HG02943 (cell line): ENCODE data around the gene QARS1.

Experiments used
- ATAC-seq: cut with Tn5 transposase; IDR thresholded peaks from one replicate; pipeline ENCODE4 v1.9.1; 2021; ENCODE audit warnings: mild to moderate bottlenecking, low read depth, moderate library complexity; ENCODE audit not compliant: unreplicated experiment

The QARS1 gene

DNA sequence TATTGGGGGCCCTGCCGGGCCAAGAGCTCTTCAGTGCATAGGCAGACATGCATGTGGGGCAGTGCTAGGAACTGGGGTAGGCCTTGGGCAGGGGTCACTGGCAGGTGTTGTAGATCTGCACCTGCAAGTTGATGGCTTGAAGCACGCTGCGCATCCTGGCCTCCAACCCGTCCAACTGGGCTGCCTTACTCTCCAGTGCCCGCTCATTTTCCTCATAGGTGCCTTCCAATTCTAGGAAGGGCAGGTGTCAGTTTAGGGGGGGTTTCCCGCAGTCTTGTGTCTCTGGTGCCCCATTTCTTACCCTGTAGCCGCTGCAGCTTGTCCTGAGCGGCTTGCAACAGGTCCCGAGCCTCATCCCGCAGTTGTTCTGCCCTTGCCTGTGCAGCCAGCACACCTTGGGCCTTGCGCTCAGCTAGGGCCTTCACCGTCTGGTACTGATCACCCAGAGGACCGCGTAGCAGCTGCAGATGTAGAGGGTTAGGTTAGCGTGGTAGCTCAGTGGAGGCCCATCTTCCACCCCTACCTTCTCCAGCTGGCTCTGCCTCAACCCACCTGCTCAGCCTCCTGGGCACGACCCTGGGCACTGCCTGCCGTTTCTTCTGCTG lies 16.7 kb upstream of the QARS1 start:
- no peak for ATAC-seq

DNA sequence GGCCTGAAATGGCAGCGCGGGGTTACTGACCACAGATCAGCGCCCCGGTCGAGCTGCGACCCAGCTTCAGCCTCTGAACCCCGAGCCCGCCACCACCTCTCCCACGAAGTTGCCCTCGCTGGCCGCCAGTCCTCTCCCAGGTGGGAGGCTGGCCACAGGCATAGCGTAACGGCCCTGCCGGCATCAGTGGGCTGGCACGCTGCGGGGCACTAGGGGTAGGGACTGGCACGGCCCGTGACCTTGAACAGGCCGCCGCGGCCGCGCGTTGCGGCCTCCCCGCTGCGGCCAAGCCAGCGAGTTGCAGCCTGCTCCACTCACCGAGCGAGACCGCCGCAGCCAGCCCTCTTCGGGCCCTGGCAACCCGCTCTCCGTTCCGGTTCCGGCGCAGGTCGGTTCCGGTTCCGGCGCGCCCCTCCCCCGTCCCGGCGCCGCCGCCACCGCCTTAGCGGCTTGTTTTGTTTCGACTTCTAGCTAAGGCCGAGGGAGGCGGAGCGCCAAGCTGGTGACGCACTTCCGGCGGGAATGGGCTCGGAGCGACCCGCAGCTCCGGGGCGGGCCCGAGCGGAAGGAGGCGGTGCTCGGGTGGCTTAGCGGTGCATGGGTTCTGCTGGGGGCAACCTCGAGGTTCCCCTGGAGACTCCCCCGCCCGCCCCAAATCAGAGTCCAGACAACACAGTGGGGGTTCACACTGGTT lies 16.0 kb upstream of the QARS1 start, which contains the start of gene USP19:
Gene USP19, minus strand, starts transcription at position 386 of the 694 bp plus-strand sequence. CDS start 1,678 bp downstream, outside the sequence.
- ATAC-seq, result peak; percentile 87

DNA sequence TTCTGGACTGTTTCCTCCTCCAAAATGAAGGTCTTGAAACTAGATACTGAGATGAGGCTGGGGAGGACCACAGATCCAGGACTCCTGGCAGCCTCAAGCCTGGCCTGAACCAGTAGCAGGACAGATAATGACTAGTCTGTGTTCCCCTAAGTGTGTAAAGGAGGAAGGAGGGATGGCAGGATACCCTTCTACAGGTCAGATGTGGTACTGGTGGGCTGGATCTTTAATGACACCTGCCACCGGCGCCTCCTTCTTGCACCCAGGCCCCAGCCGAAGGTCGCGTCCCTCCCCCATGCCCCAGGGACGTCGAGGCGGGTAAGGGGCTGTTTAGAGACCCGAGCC lies 15.5 kb upstream of the QARS1 start:
- ATAC-seq, result no peak

DNA sequence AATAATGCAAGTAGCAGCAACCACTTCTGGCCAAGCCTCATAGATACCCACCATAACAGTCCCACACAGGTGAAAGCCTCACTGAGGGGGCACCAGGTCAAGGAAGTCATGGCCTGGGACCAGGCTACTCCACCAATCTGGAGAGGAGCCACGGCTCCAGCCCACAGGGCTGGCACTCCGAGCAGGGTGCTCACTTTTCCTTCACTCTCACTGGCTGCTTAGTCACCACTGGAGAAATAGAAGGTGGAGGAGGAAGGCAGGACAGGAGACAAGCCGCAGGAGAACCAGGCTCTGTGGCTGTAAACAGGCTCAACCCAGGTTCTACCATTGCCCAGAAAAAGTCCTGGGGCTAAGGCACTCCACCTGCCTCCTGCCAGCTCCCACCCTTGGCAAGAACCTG lies 14.9 kb upstream of the QARS1 start:
- no peak for ATAC-seq

DNA sequence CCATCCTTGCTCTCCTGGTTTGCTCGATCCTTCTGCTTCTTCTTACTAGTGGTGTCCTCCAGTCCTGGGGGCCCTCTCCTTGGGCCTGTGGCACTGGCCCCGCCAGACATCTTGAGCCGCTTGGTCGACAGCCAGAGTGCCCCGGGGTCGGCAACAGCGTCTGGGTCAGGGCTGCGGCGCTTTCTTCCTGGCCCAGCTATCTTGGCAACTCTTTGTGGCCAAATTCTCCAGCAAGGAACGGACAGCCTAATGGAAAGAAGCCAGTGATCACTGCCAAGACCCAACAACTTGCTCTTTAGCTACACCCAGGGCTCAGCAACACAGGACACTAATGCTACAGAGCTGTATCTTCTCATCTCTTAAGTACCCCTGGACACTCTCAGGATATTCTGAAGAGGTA lies 14.5 kb upstream of the QARS1 start:
- ATAC-seq, result no peak

DNA sequence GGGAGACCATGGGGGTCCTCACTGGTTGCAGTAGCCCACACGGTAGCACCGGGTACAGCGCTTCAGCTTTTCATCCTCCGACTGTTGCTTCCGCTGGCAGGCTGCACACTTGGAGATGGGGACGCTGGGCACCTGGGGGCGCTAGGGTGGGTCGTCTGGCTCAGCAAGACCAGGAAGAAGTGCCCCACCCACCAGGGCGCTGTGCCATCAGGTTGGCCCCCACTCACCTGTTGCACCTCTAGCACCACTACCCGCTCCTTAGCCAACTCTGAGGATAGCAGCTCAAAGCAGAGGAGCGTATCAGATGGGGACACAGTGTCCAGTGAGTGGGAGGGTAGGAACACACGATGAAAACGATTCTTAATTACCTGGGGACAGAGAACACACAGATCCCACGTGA lies 7.7 kb upstream of the QARS1 start:
- no peak for ATAC-seq

DNA sequence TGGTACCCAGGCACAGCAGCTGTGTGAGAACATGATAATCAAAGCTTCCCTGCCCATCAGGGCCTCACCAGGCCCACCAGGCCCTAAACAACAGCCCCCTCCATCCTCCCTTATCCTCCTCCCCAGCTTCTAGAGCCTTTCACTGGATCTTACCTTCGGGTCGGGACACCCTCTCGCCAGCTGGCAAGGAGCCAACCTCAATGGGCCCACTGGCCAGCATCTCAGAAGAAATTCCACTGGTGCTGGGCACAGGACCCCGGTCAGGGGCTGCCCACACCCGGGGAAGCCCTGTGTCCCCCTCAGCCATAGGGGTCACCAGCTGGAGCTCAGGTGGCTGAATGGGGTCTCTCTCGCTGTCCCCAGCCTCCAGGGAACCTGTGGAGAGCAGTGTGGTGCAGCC lies 6.8 kb upstream of the QARS1 start:
- ATAC-seq, result no peak

DNA sequence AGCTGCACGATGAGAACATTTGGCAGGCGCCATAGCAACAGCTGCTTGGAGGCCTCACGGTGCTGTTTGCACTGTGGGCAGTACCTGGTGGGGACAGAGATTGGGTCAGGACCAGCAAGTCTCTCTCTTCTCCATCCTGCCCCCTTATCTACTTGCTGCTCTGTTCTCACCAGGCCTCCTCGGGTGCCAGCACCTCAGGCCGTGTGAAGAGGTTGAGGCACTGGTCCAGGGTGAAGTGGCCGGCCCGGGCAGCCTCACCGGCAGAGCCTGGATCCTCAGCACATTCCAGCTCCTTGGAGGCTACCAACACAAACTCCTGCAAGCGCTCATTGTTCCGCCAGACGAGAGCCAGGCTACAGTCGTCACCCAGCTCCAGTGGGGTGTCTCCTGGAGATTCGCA lies 6.2 kb upstream of the QARS1 start:
- ATAC-seq, result no peak

DNA sequence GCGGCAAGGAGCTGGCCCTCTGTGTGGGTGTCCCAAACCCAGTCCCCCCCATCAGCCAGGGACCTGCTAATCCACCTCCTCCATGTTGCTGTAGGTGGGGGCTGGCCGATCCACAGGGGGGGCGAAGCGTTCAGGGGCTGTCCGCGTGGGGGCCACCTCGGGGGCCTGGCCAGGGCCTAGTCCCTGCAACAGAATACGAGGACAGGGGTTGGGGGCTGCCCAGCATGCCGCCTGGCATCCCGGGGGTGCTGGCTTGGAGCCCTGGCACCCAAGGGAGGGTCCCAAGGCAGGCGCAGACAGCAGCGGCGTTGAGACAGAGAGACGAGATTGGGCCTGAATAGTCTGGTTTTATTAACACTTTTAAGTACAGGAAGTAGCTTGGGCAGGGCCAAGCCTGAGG lies 3.8 kb upstream of the QARS1 start:
- no peak for ATAC-seq

DNA sequence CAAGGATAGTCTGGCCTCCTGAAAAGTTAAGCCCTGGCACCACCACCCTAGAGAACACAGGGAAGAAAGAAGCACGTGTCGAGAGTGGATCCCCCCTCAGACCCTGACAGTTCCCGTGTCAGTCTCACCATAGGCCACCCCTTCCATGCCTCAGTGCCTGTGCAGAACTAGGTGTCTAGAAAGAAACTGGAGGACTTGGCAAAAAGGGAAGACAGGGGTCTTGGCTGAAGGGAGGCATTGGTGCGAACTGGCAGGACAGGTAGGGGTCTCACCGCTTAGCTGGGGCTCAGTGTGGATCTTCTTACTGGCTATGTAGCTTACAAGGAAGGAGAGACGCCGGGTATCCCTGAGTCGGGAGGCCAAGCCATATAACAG lies 518 bp downstream of the QARS1 start:
- ATAC-seq, result no peak

DNA sequence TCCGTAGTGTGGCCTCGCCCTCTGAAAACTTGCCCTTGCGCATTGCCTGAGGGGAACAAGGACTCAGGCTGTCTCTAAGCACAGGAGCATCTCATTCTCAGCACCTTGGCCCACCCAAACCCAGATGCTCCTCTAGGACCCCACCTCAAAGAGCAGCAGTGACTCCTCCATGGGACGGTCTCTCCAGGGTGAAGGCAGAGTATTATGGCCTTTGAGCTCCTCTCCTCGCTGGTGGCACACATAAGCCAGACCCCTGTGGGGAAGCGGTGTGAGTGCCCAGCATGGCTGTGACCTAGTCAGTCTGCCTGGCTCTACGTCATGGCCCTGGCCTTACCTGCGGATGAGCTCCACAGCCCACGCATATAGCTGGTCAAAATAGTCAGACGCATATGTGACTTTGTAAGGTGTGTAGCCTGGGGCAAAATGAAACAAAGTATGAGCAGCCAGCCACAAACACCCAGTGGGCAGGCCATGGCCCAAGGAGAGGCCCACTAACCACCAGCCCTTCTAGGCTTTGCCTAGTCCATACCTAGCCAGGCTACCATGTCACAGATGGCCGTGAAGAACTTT lies 4.4 kb downstream of the QARS1 start:
- no peak for ATAC-seq

DNA sequence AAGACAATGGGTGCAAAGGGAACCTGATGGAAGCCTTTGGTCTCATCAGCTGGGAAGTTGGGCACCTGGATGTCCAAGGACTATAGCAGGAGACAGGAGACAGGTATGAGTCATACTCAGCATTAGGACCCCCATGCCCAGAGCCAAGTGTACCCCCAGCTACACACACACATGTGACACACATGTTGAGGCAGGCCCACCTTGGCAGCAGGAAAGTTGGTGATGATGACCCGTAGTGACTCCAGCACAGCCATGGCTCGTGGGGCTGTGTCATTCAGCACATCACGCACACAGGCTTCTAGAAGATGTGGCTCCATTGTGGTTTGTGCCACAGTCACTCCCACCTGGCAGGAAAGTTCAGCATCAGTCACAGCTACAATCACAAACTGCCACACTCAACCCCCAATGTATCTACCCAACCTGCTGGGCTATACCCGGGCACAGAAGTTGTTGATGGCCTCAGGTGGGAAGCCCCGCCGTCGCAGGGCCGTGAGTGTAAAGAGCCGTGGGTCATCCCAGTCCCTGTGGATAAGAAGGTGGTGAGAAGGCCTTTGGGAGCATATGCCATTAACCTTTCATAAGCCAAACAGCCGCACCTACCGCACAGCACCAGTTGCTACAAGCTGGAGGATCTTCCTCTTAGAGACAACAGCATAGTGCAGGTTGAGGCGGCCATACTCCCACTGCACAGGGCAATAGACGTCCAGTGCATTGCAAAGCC lies 5.5 kb downstream of the QARS1 start:
- no peak for ATAC-seq

DNA sequence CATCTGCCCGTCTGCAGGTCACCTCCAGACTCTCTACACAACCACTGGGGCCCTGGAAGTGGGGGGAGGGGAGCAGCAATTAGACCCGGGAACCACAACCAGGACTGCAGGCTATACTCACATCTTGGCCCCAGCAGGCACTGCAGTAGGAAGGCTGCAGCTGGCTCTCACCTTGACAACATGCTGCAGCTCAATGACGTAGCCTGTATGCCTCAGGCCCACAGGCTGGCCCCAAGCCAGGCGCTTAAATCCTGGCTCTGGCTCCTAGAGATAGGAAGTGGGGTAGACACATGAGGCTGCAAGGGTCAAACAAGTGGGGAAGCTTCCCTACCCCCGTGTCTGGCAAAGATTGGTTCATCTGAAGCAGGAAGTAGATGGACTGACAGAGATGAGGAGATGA lies 6.1 kb downstream of the QARS1 start:
- no peak for ATAC-seq

DNA sequence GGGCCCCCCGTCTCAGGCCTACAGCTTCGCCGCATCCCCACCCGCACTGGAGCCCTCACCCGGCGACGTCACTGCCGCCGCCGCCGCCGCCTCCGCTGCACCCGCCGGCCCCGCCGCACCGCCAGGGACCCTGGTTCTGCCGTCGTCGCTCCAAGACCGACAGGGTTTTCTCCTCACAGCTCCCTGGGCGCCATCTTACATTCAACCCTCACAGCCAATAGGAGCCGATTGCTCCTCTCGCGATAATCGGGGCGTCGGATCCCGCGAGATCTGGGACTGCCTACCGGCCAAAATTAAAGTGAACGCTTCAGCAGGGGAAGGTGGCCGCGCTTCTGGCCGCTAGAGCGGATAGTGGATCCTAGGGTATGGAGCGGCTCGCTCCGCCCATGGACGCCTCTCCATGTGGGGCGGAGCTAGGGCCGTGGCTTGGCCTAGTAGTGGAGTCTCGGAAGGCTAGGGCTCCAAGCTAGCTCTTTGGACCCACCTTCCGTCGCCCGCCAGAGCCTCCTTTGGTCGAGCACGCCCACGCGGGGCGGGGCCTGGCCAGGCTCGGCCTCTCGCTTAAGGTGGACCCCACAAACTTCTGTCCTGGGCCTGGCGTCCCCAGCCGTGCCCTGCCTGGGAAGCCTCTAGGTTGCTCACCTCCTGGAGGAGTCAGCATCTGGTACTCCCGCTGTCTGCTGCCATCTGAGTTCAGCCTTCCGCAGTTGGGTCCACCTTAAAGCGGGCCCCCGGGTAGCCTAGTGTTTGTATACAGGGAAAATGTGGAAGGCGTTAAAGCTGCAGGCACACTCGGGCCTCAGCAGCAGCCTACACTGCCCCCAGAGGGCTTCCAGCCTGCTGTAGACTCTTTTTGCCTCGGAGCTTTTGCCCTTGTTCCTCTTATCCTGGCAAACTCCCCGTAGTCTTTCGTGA lies 10.4 kb downstream of the QARS1 start, which contains the start of gene QRICH1:
Gene QRICH1, minus strand, starts transcription at position 219 of the 915 bp plus-strand sequence. CDS start 17,054 bp downstream, outside the sequence.
- ATAC-seq, result peak; percentile 74

DNA sequence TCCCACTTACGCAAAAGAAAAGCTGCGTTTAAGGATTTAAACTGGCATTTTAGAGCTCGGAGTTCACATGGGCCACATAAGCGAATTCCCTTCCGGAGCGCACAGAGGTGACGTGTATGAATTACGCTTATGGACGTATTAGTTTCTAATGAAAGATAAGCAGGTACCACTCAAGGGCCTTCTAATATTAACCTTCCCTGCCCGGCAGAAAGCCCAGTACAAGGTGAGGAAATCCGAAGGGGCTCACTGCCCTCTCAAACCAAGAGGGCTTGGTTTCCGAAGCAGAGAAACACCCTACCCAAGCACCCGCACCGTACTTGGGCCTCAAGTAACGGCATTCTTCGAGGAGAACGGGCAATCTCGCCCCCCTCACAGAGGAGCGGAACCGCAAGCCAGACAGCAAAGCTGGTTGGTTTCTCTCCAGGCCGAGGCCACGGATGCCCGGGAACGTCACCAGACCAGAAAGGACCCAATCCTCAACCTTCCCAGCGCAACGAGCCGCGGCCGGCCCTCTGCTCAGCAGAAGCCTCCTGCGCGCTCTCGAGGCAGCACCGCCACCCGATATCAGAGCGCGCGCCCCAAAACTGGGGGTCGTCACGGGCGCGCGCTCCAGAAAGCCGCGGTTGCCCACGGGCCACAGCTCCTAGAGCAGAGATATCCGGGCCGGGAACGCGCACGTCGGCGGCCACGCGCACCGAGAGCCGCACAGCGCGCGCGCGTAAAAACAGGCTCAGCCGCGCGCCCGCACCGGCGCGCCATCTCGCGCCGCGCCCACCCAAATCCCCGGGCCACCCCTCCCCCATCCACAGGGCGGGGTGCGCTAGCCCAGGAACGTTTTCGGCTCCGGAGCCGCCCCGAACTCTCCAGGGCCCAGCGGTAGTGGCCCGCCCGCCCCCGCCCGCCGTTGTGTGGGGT lies 11.4 kb downstream of the QARS1 start:
- ATAC-seq, result peak; percentile 39

DNA sequence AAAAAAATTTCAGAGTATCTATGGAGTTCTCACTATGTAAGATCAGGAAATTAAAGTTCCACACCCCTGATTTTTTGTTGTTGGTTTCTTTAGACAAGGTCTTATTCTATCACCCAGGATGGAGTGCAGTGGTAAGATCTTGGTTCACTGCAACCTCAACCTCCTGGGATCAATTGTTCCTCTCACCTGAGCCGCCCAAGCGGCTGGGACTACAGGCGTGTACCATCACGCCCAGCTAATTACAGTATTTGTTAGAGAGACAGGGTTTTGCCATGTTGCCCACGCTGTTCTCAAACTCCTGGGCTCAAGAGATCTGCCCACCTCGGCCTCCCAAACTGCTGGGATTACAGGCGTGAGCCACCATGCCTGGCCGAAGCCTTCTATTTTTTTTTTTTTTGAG lies 23.1 kb downstream of the QARS1 start:
- no peak for ATAC-seq

DNA sequence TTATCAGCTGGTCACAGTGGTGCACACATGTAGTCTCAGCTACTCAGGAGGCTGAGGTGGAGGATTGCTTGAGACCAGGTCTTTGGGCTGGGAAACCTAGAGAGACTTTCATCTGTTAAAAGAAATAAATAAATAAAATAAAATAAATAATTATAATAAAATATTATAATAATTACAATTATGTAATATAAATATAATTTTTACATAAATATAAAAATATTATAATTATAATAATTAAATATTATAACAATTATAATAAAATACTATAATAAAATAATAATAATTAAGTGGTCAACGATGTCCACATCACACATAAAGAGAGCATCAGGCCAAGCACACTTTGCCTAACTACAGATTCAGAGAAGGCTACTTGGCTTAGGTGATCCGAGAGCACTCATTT lies 25.3 kb downstream of the QARS1 start:
- no peak for ATAC-seq

DNA sequence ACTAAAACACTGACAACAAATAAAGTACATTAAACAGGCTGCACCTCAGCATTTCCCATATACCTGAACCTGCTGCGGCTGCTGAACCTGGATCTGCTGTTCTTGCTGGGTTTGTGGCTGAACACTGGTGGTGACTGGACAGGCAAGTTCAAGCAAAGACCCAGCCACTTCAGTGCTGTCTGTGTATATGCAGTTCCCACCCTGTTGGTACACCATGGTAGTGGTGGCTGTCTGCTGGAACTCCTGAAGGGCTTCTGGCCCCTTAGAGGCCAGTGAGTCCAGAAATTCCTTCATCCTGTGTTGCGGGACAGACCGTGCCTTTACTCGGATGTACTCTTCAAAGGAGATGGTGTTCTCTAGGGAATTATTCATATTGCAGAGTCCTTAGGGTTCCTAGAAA lies 27.9 kb downstream of the QARS1 start:
- ATAC-seq, result no peak

DNA sequence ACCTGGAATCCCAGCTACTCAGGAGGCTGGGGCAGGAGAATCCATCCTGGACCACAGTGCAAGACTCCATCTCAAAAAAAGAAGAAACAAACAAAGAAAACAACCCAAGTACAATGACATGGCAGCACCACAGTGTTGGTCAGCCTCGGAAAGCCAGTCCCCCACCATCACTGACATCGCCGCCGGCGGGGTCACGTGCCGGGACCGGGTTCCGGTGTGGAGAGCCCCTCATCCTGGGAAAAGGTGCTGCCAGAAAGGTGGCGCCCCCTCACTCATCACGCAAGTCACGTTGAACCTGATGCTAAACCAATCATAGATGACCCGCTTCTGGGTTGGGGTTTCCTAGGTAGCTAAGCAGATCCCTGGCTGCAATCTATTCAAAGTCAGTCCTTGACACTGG lies 28.4 kb downstream of the QARS1 start:
- no peak for ATAC-seq
